SU-DHL-6 (cell line): Measurements from ENCODE around the gene CASP8AP2.

Experiments
- CTCF ChIP-seq: fragments of 200-600 bp; sonication (generic); IDR thresholded peaks from one replicate; pipeline ENCODE4 v1.5.1; 2017; ENCODE audit warnings: antibody characterized with exemption, mild to moderate bottlenecking, low read length, moderate library complexity; ENCODE audit not compliant: insufficient read depth, poor library complexity, severe bottlenecking
- EZH2phosphoT487 ChIP-seq: fragments of 200-600 bp; sonication (generic), shearing (Covaris generic); conservative IDR thresholded peaks from 2 replicates; pipeline ENCODE4 v1.6.1; 2018; ENCODE audit warnings: mild to moderate bottlenecking, antibody characterized with exemption, low read length, moderate library complexity, mixed read lengths

- TF ChIP-seq CTCF (no peak), EZH2phosphoT487 (no peak)
These were observed 32.4 kb upstream of the CASP8AP2 start for GRCh38 chr6:89797317-89797716.
